SU-DHL-6 (cell line): Measurements from ENCODE around the gene CDH22.

Experiments
- H2AFZ ChIP-seq: fragments of 200-600 bp; sonication (generic); 2 replicates; pipeline ENCODE4 v1.6.1; 2014; ENCODE audit warnings: low read depth, mild to moderate bottlenecking, moderate library complexity, mixed read lengths, antibody characterized with exemption, low read length; ENCODE audit not compliant: severe bottlenecking
- H3F3A ChIP-seq: fragments of 200-600 bp; shearing (Covaris generic); 2 replicates; pipeline ENCODE4 v1.6.0; 2016; ENCODE audit warnings: antibody characterized with exemption, mild to moderate bottlenecking; ENCODE audit not compliant: insufficient read depth
- H3K27ac ChIP-seq: fragments of 200-600 bp; sonication (generic); 2 replicates; pipeline ENCODE4 v1.5.1; 2016; ENCODE audit warnings: low read depth, mild to moderate bottlenecking, low read length, moderate library complexity, mixed read lengths
- H3K27me3 ChIP-seq: fragments of 200-600 bp; sonication (generic), shearing (Covaris generic); 2 replicates; pipeline ENCODE4 v1.6.0; 2014; ENCODE audit warnings: mild to moderate bottlenecking, low read length
- H3K36me3 ChIP-seq: fragments of 200-600 bp; sonication (generic); 2 replicates; pipeline ENCODE4 v1.6.1; 2014; ENCODE audit warnings: mild to moderate bottlenecking, low read length, mixed read lengths
- H3K4me2 ChIP-seq: fragments of 300-600, 200-600 bp; shearing (Covaris generic), sonication (generic); 2 replicates; pipeline ENCODE4 v1.6.0; 2014; ENCODE audit warnings: low read length, low read depth, mild to moderate bottlenecking; ENCODE audit not compliant: poor library complexity, severe bottlenecking
- H3K4me3 ChIP-seq: fragments of 200-600 bp; sonication (generic); 2 replicates; pipeline ENCODE4 v1.5.1; 2014; ENCODE audit warnings: antibody characterized with exemption, low read length, mild to moderate bottlenecking, mixed read lengths; ENCODE audit not compliant: insufficient read depth, poor library complexity, severe bottlenecking
- H3K79me2 ChIP-seq: fragments of 200-600 bp; sonication (generic); 2 replicates; pipeline ENCODE4 v1.6.1; 2014; ENCODE audit warnings: mild to moderate bottlenecking, low read length, moderate library complexity; ENCODE audit not compliant: insufficient read depth
- H3K9ac ChIP-seq: fragments of 200-600 bp; sonication (generic); 2 replicates; pipeline ENCODE4 v1.7.0; 2014; ENCODE audit warnings: mild to moderate bottlenecking, low read length
- H3K9me2 ChIP-seq: fragments of 200-600 bp; sonication (generic); replicated peaks from 2 replicates; pipeline ENCODE4 v1.6.1; 2014; ENCODE audit warnings: low read length; ENCODE audit not compliant: insufficient read depth
- H3K9me3 ChIP-seq: fragments of 200-600 bp; sonication (generic); 2 replicates; pipeline ENCODE4 v1.6.1; 2014; ENCODE audit warnings: low read length, mixed read lengths; ENCODE audit not compliant: insufficient read depth
- H4K20me1 ChIP-seq: fragments of 200-600 bp; sonication (generic); 2 replicates; pipeline ENCODE4 v1.6.1; 2014; ENCODE audit warnings: low read depth, mild to moderate bottlenecking, antibody characterized with exemption, low read length, moderate library complexity, mixed read lengths
- EZH2phosphoT487 ChIP-seq: fragments of 200-600 bp; sonication (generic), shearing (Covaris generic); conservative IDR thresholded peaks from 2 replicates; pipeline ENCODE4 v1.6.1; 2018; ENCODE audit warnings: mild to moderate bottlenecking, antibody characterized with exemption, low read length, moderate library complexity, mixed read lengths
- TF ChIP-seq, protein P1 (sequence below): fragments of 200-600 bp; sonication (generic); IDR thresholded peaks from one replicate; pipeline ENCODE4 v1.5.1; 2017; ENCODE audit warnings: antibody characterized with exemption, mild to moderate bottlenecking, low read length, moderate library complexity; ENCODE audit not compliant: insufficient read depth, poor library complexity, severe bottlenecking

The CDH22 gene

DNA sequence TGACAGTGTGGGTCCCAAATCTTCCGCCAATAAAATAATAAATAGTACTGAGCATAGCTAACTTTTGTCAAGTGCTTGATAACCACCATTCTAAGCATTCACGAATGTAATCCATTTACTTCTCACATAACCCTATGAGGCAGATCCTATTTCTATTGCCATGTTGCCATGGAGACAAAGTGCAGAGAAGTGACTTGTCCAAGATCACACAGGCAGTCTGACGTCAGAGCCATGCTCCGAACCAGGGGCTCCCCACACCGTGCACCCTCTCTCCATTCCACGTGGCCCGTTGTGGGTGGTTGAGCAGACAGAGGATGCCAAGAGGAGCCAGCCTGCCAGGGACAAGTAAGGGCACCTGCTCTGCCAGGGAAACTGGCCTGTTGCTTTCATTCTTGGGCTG is 38.9 kb downstream of the CDH22 start:
- Histone ChIP-seq H3K9me3 (no peaks in the 10 kb centered on the region), H2AFZ (no peak overlapping the region), H3K27ac (no peak overlapping the region), H3K4me3 (no peak overlapping the region), H3K4me2 (no peak overlapping the region), H4K20me1 (no peaks in the 10 kb centered on the region), H3K27me3 (no peaks in the 10 kb centered on the region), H3K9ac (no peak overlapping the region), H3K36me3 (no peaks in the 10 kb centered on the region), H3F3A (no peaks in the 10 kb centered on the region), H3K9me2 (no peaks in the 10 kb centered on the region), H3K79me2 (no peaks in the 10 kb centered on the region)
- TF ChIP-seq EZH2phosphoT487: no peak
- TF ChIP-seq, protein P1, sequence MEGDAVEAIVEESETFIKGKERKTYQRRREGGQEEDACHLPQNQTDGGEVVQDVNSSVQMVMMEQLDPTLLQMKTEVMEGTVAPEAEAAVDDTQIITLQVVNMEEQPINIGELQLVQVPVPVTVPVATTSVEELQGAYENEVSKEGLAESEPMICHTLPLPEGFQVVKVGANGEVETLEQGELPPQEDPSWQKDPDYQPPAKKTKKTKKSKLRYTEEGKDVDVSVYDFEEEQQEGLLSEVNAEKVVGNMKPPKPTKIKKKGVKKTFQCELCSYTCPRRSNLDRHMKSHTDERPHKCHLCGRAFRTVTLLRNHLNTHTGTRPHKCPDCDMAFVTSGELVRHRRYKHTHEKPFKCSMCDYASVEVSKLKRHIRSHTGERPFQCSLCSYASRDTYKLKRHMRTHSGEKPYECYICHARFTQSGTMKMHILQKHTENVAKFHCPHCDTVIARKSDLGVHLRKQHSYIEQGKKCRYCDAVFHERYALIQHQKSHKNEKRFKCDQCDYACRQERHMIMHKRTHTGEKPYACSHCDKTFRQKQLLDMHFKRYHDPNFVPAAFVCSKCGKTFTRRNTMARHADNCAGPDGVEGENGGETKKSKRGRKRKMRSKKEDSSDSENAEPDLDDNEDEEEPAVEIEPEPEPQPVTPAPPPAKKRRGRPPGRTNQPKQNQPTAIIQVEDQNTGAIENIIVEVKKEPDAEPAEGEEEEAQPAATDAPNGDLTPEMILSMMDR: no peak

DNA sequence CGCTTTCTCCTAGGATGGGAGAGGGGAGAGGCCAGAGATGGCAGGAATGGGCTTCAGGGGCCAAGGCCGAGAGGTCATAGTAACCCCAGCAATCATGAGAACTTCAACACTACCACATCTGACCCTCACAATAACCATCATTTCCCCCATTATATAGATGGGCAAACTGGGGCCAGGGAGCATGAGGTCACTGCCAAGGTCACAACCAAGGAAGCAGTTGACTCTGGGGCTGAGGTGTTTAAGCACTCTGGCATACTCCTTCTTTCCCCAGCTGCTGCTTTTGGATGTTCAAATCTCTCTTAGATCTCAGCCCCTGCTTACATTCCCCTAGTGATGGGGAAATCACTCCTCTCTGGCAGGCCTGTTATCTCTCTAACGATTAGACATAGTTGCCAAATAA is 39.6 kb downstream of the CDH22 start:
- H3K9me3 ChIP-seq: no peaks in the 10 kb centered on the region
- no peaks in the 10 kb centered on the region for H3K79me2 ChIP-seq
- H3K36me3 ChIP-seq: no peaks in the 10 kb centered on the region
- H2AFZ ChIP-seq: no peak overlapping the region
- no peaks in the 10 kb centered on the region for H3K9me2 ChIP-seq
- no peaks in the 10 kb centered on the region for H3K27me3 ChIP-seq
- H4K20me1 ChIP-seq: no peaks in the 10 kb centered on the region
- no peak overlapping the region for H3K9ac ChIP-seq
- TF ChIP-seq, protein P1: no peak
- TF ChIP-seq EZH2phosphoT487: no peak
- no peak overlapping the region for H3K4me3 ChIP-seq
- no peaks in the 10 kb centered on the region for H3F3A ChIP-seq
- no peak overlapping the region for H3K4me2 ChIP-seq
- H3K27ac ChIP-seq: no peak overlapping the region

DNA sequence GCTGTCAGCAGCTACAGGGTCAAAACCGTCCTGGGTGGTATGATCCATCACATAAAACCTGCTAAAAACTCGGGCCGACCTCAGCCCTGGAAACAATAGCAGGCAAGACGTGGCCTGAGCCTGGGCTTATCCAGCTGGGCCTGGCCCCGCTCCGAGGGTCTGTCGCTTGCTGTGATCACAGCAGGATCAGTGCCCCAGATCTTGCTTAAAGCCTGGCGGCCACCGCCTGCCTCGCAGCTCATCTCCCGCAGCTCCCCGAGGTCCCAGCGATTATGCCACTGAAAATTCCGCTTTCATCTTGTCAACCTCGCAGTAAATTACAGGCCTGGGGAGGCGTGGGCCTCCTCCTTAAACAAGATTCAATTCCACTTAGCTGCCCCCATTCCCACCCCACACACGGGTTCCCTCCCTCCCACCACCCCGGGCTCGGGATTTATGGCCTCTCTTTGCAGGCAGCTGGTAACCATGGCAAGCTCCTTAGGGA is 40.1 kb downstream of the CDH22 start:
- Histone ChIP-seq H3K36me3 (no peaks in the 10 kb centered on the region), H2AFZ (no peak overlapping the region), H4K20me1 (no peaks in the 10 kb centered on the region), H3K9me3 (no peaks in the 10 kb centered on the region), H3K4me3 (no peak overlapping the region), H3K27me3 (no peaks in the 10 kb centered on the region), H3F3A (no peaks in the 10 kb centered on the region), H3K9ac (no peak overlapping the region), H3K79me2 (no peaks in the 10 kb centered on the region), H3K9me2 (no peaks in the 10 kb centered on the region), H3K4me2 (no peak overlapping the region), H3K27ac (no peak overlapping the region)
- TF ChIP-seq, protein P1: no peak
- no peak for TF ChIP-seq EZH2phosphoT487
